Activated CD8-positive, alpha-beta T cell treated with anti-CD3 and anti-CD28 coated beads, Interleukin-2, amount 10 ng/mL, durations not matched to agents 7 days and 5 days (primary cell): ENCODE results near the gene FGF6. TPM values are rescaled to one million over a fixed set of nuclear protein-coding genes. Genes with fewer than 3 reads are reported as not detected.

ENCODE experiments used
- total RNA-seq, 2 experiments: library from RNA; stranded (reverse); gene quantifications; one replicate each; pipeline ENCODE4 v1.2.3, GENCODE V29; 2021

FGF6 gene
- total RNA-seq, 2 experiments from 2014 or later, result not detected

Other genes starting within 250 kb of the FGF6 start
- 100 to 1,000 TPM; 572 to 592 TPM for gene CCND2, start 172.1 kb downstream of the FGF6 start, total RNA-seq
- gene TIGAR, start 124.6 kb downstream of the FGF6 start, total RNA-seq, result 10 to 100 TPM; 14.7 to 15.8 TPM
- not detected for gene FGF23, start 66.1 kb downstream of the FGF6 start, total RNA-seq
- gene RAD51AP1, start 93.1 kb upstream of the FGF6 start, total RNA-seq, result 10 to 100 TPM; 44.6 to 55.6 TPM
- 10 to 100 TPM; 27.7 to 28.1 TPM for gene DYRK4, start 116.4 kb upstream of the FGF6 start, total RNA-seq
- gene AKAP3, start 203.2 kb upstream of the FGF6 start, total RNA-seq, result 1 to 10 TPM; 2.6 to 2.8 TPM
- 100 to 1,000 TPM; 112 to 120 TPM for gene NDUFA9, start 203.3 kb upstream of the FGF6 start, total RNA-seq